SK-N-SH (cell line): ENCODE results near the gene IRF2BPL.
A peak's percentile ranks its signal among the peaks of the same experiment; 100 is the strongest.

Experiments
- CTCF ChIP-seq: fragments of 200-600 bp; sonication (generic); IDR thresholded peaks from 2 replicates; pipeline ENCODE4 v1.6.1; 2017; ENCODE audit warnings: antibody characterized with exemption, mild to moderate bottlenecking, moderate library complexity
- EP300 ChIP-seq, 2 experiments: IDR thresholded peaks; 2 replicates each; pipeline versions ENCODE4 v1.4.0 to v1.6.1; 2012; ENCODE audit warnings: borderline replicate concordance in 1 of 2, low read depth in 1 of 2, low read length in 1 of 2
- GABPA ChIP-seq: IDR thresholded peaks from 2 replicates; pipeline ENCODE4 v1.4.0; 2012; ENCODE audit warnings: low read depth, mild to moderate bottlenecking
- IRF3 ChIP-seq: fragments of 150-350 bp; IDR thresholded peaks from 2 replicates; pipeline ENCODE4 v1.6.1; 2016; ENCODE audit warnings: mild to moderate bottlenecking, low read depth, low read length
- JUND ChIP-seq: IDR thresholded peaks from 2 replicates; pipeline ENCODE4 v1.4.0; 2012
- MAX ChIP-seq: IDR thresholded peaks from 2 replicates; pipeline ENCODE4 v1.4.0; 2012; ENCODE audit warnings: low read depth
- PBX3 ChIP-seq: IDR thresholded peaks from 2 replicates; pipeline ENCODE4; 2012
- POLR2AphosphoS5 ChIP-seq: IDR thresholded peaks from 2 replicates; pipeline ENCODE4 v1.6.1; 2012; ENCODE audit warnings: low read depth, low read length
- RAD21 ChIP-seq: IDR thresholded peaks from 2 replicates; pipeline ENCODE4 v1.6.1; 2012; ENCODE audit warnings: mild to moderate bottlenecking, low read length
- REST ChIP-seq: IDR thresholded peaks from 2 replicates; pipeline ENCODE4 v1.6.1; 2012; ENCODE audit warnings: mild to moderate bottlenecking, low read depth, low read length, moderate library complexity
- TEAD4 ChIP-seq: IDR thresholded peaks from 2 replicates; pipeline ENCODE4 v1.4.0; 2012; ENCODE audit warnings: mild to moderate bottlenecking, borderline replicate concordance; ENCODE audit not compliant: insufficient read depth
- USF2 ChIP-seq: fragments of 150-350 bp; IDR thresholded peaks from 2 replicates; pipeline ENCODE4 v1.6.1; 2017; ENCODE audit warnings: antibody characterized with exemption, low read length, low read depth, borderline replicate concordance
- YY1 ChIP-seq: IDR thresholded peaks from 2 replicates; pipeline ENCODE4 v1.4.0; 2012; ENCODE audit warnings: low read depth, mild to moderate bottlenecking
- ZBTB33 ChIP-seq: IDR thresholded peaks from 2 replicates; pipeline ENCODE4 v1.4.0; 2012; ENCODE audit warnings: low read depth, borderline replicate concordance

- TF ChIP-seq CTCF (no peak), MAX (no peak), USF2 (peak; percentile 22; the same call in 1 of the 2 replicates), RAD21 (no peak), POLR2AphosphoS5 (no peak), GABPA (no peak), TEAD4 (no peak), IRF3 (no peak), ZBTB33 (no peak), REST (no peak), EP300 (IDR thresholded peaks at IDR 0.05; ENCODE audit: borderline replicate concordance in 1 of 2, low read depth in 1 of 2, low read length in 1 of 2) (no peak), YY1 (no peak), PBX3 (no peak), JUND (no peak)
Observed at GRCh38 chr14:77014004-77014604, 14.4 kb downstream of the IRF2BPL start.
